Keratinocyte (primary cell): ENCODE measurements around the gene KRTAP3-1.
"Not testable (repeated sequence)": the region's sequence is repeated elsewhere in the genome, so short reads cannot be mapped to it uniquely, and the experiment has no call there.

Experiments used
- EZH2 ChIP-seq: IDR thresholded peaks from one replicate; pipeline ENCODE4 v1.6.1; 2012; ENCODE audit warnings: inconsistent platforms, mild to moderate bottlenecking, low read length, moderate library complexity
- TF ChIP-seq, protein P1 (sequence below), 3 experiments: IDR thresholded peaks in 1 of 3; conservative IDR thresholded peaks in 1 of 3; optimal IDR thresholded peaks in 1 of 3; 2 replicates in 2 of 3; 3 replicates in 1 of 3; pipeline versions ENCODE3 to v1.5.1; 2011; ENCODE audit warnings: low read length in 3 of 3, mild to moderate bottlenecking in 3 of 3, moderate library complexity in 2 of 3, control low read depth in 1 of 3, inconsistent platforms in 1 of 3; ENCODE audit not compliant: insufficient read depth in 2 of 3; ENCODE audit errors: extremely low read depth in 1 of 3

DNA sequence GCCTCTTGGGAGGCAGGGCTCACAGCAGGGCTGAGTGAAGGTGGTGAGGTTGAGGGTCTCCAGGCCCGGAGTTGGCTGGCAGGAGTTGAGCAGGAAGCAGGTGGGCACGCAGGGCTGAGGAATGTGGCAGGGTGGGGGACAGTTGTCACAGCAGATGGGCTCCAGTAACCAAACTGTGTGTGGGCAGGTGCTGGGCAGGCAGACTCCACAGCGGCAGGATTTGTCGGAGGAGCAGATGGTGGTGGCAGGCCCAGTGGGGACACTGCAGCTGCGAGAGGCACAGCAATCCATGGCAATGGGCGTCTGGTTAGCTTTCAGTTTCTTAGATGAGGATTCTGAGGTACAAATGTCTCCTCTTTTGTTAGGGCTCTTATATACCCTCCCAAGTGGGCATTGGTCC is 9.4 kb downstream of the KRTAP3-1 start, which contains the start of gene KRTAP3-2:
- TF ChIP-seq, protein P1, sequence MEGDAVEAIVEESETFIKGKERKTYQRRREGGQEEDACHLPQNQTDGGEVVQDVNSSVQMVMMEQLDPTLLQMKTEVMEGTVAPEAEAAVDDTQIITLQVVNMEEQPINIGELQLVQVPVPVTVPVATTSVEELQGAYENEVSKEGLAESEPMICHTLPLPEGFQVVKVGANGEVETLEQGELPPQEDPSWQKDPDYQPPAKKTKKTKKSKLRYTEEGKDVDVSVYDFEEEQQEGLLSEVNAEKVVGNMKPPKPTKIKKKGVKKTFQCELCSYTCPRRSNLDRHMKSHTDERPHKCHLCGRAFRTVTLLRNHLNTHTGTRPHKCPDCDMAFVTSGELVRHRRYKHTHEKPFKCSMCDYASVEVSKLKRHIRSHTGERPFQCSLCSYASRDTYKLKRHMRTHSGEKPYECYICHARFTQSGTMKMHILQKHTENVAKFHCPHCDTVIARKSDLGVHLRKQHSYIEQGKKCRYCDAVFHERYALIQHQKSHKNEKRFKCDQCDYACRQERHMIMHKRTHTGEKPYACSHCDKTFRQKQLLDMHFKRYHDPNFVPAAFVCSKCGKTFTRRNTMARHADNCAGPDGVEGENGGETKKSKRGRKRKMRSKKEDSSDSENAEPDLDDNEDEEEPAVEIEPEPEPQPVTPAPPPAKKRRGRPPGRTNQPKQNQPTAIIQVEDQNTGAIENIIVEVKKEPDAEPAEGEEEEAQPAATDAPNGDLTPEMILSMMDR (optimal IDR thresholded peaks at IDR 0.05 in 1 of 3, IDR thresholded peaks at IDR 0.05 in 1 of 3, conservative IDR thresholded peaks at IDR 0.05 in 1 of 3; ENCODE audit: extremely low read depth in 1 of 3, insufficient read depth in 2 of 3, low read length in 3 of 3) = not testable (repeated sequence)
- TF ChIP-seq EZH2 = not testable (repeated sequence)
